Measurements from ENCODE around the gene DDX41.
"Not testable (repeated sequence)": the region's sequence is repeated elsewhere in the genome, so short reads cannot be mapped to it uniquely, and the experiment has no call there.

DDX41 gene

GRCh38 chr5:177516601-177517568, at the start of gene DDX41:
Gene DDX41 (minus strand): TSS chr5:177516961. CDS start chr5:177516945, 16 bp downstream.
- peak; percentile 97 for DNase-seq

- no peak for DNase-seq
Observed at GRCh38 chr5:177565046-177565445, 48.3 kb upstream of the DDX41 start.

GRCh38 chr5:177559446-177559941, 42.7 kb upstream of the DDX41 start:
- DNase-seq: not testable (repeated sequence)

GRCh38 chr5:177557796-177558195, 41.0 kb upstream of the DDX41 start:
- DNase-seq: no peak

GRCh38 chr5:177557041-177557647, 40.4 kb upstream of the DDX41 start:
- DNase-seq: no peak

GRCh38 chr5:177555665-177556064, 38.9 kb upstream of the DDX41 start:
- DNase-seq: no peak

GRCh38 chr5:177555228-177555627, 38.5 kb upstream of the DDX41 start:
- DNase-seq: no peak

- DNase-seq: peak; percentile 78
Observed at GRCh38 chr5:177554474-177555111, 37.8 kb upstream of the DDX41 start, which contains the start of gene FAM193B. Gene FAM193B (minus strand): TSS chr5:177554563. CDS start chr5:177554458, 105 bp downstream.

GRCh38 chr5:177553671-177554429, 37.1 kb upstream of the DDX41 start:
- DNase-seq: no peak

GRCh38 chr5:177552839-177553455, 36.2 kb upstream of the DDX41 start:
- no peak for DNase-seq

GRCh38 chr5:177550122-177550521, 33.4 kb upstream of the DDX41 start:
- DNase-seq: no peak

- DNase-seq: no peak
Observed at GRCh38 chr5:177548495-177548894, 31.7 kb upstream of the DDX41 start.

- DNase-seq: no peak
Observed at GRCh38 chr5:177547736-177548135, 31.0 kb upstream of the DDX41 start.

GRCh38 chr5:177546258-177546741, 29.5 kb upstream of the DDX41 start:
- peak; percentile 55 for DNase-seq

- peak; percentile 7 for DNase-seq
Observed at GRCh38 chr5:177545487-177546257, 28.9 kb upstream of the DDX41 start.

GRCh38 chr5:177542816-177543465, 26.2 kb upstream of the DDX41 start:
- no peak for DNase-seq

- no peak for DNase-seq
Observed at GRCh38 chr5:177540438-177540837, 23.7 kb upstream of the DDX41 start.

GRCh38 chr5:177539411-177539810, 22.6 kb upstream of the DDX41 start:
- DNase-seq: no peak

GRCh38 chr5:177538876-177539275, 22.1 kb upstream of the DDX41 start:
- DNase-seq: no peak
